ENCODE measurements around the gene GLIS2.

Gene GLIS2

GRCh38 chr16:4337540-4338088, 21.7 kb downstream of the GLIS2 start:
- TF ChIP-seq REST (IDR thresholded peaks at IDR 0.05; ENCODE audit: insufficient replicate concordance, low read depth) = no peak
- TF ChIP-seq CTCF (IDR thresholded peaks at IDR 0.05; ENCODE audit: insufficient read depth, low read length) = no peak
- TF ChIP-seq POLR2AphosphoS5 (IDR thresholded peaks at IDR 0.05; ENCODE audit: low read depth) = no peak; the same call in 1 of the 2 replicates
- TF ChIP-seq GABPA (IDR thresholded peaks at IDR 0.05; ENCODE audit: low read depth) = no peak
- TF ChIP-seq SPI1 (IDR thresholded peaks at IDR 0.05; ENCODE audit: borderline replicate concordance, low read depth) = no peak
- Histone ChIP-seq H3K27ac (replicated peaks) (no peak overlapping the region), H3K4me3 (replicated peaks; ENCODE audit: insufficient read depth, low read length) (no peak overlapping the region)

GRCh38 chr16:4338125-4338582, 22.3 kb downstream of the GLIS2 start:
- TF ChIP-seq SPI1 (IDR thresholded peaks at IDR 0.05; ENCODE audit: borderline replicate concordance, low read depth) (no peak), CTCF (IDR thresholded peaks at IDR 0.05; ENCODE audit: insufficient read depth, low read length) (no peak), REST (IDR thresholded peaks at IDR 0.05; ENCODE audit: insufficient replicate concordance, low read depth) (no peak), POLR2AphosphoS5 (IDR thresholded peaks at IDR 0.05; ENCODE audit: low read depth) (no peak; the same call in 1 of the 2 replicates), GABPA (IDR thresholded peaks at IDR 0.05; ENCODE audit: low read depth) (no peak)
- Histone ChIP-seq H3K27ac (replicated peaks) (no peak overlapping the region), H3K4me3 (replicated peaks; ENCODE audit: insufficient read depth, low read length) (no peak overlapping the region), H3K27me3 (ENCODE audit: insufficient read depth, poor library complexity, severe bottlenecking) (no peaks in the 10 kb centered on the region)
- no peak for DNase-seq (ENCODE audit: low read depth in 1 of 2, low spot score in 1 of 2)

More at GRCh38 chr16:4337540-4338088, 21.7 kb downstream of the GLIS2 start:
- DNase-seq (ENCODE audit: low read depth in 1 of 2, low spot score in 1 of 2) = no peak
- peaks cover 3% of the 10 kb centered on the region for H3K27me3 ChIP-seq (ENCODE audit: insufficient read depth, poor library complexity, severe bottlenecking)

- TF ChIP-seq POLR2AphosphoS5 (IDR thresholded peaks at IDR 0.05; ENCODE audit: low read depth) (0 out of 2 replicates have a peak, but pooled peaks have one; percentile 29), GABPA (IDR thresholded peaks at IDR 0.05; ENCODE audit: low read depth) (no peak)
- no peak overlapping the region for H3K27ac ChIP-seq (replicated peaks)
Observed at GRCh38 chr16:4338712-4339299, 22.9 kb downstream of the GLIS2 start.

GRCh38 chr16:4339455-4339854, 23.6 kb downstream of the GLIS2 start:
- no peak overlapping the region for H3K4me3 ChIP-seq (replicated peaks; ENCODE audit: insufficient read depth, low read length)
- no peak for DNase-seq (ENCODE audit: low read depth in 1 of 2, low spot score in 1 of 2)
- no peak overlapping the region for H3K27ac ChIP-seq (replicated peaks)
- TF ChIP-seq CTCF (IDR thresholded peaks at IDR 0.05; ENCODE audit: insufficient read depth, low read length) (no peak), GABPA (IDR thresholded peaks at IDR 0.05; ENCODE audit: low read depth) (no peak), REST (IDR thresholded peaks at IDR 0.05; ENCODE audit: insufficient replicate concordance, low read depth) (no peak), POLR2AphosphoS5 (IDR thresholded peaks at IDR 0.05; ENCODE audit: low read depth) (no peak), SPI1 (IDR thresholded peaks at IDR 0.05; ENCODE audit: borderline replicate concordance, low read depth) (no peak)
- H3K27me3 ChIP-seq (ENCODE audit: insufficient read depth, poor library complexity, severe bottlenecking) = no peaks in the 10 kb centered on the region

More at GRCh38 chr16:4338712-4339299, 22.9 kb downstream of the GLIS2 start:
- no peak overlapping the region for H3K4me3 ChIP-seq (replicated peaks; ENCODE audit: insufficient read depth, low read length)
- no peaks in the 10 kb centered on the region for H3K27me3 ChIP-seq (ENCODE audit: insufficient read depth, poor library complexity, severe bottlenecking)
- DNase-seq (ENCODE audit: low read depth in 1 of 2, low spot score in 1 of 2) = no peak

Measured in HL-60 (cell line).